ENCODE results near the gene TMEM247. TPM values are rescaled to one million over a fixed set of nuclear protein-coding genes. Genes with fewer than 3 reads are reported as not detected.

The TMEM247 gene
- total RNA-seq, 2 experiments from 2014 or later = not detected

GRCh38 chr2:46504221-46504620 lies 24.9 kb downstream of the TMEM247 start:
- no peaks in the 10 kb centered on the region for H3K9me3 Mint-ChIP-seq
- H3K4me1 ChIP-seq (ENCODE audit: insufficient read depth, low read length) = peaks cover 11% of the 10 kb centered on the region
- peaks cover 10% of the 10 kb centered on the region for H3K4me1 Mint-ChIP-seq (ENCODE audit: low read depth)
- CTCF ChIA-PET = no interaction called here
- no peaks in the 10 kb centered on the region for H3K27me3 ChIP-seq (ENCODE audit: control insufficient read depth in 1 of 2, insufficient read depth in 2 of 2, low read length in 2 of 2)
- H3K36me3 ChIP-seq (ENCODE audit: insufficient read depth, low read length) = no peaks in the 10 kb centered on the region
- no peak for TF ChIP-seq CTCF (IDR thresholded peaks at IDR 0.05)
- POLR2A ChIA-PET = no interaction called here
- intact Hi-C loops (cut with DNase I, micrococcal nuclease) = no loop called here
- H3K9me3 ChIP-seq (ENCODE audit: control insufficient read depth in 1 of 2, insufficient read depth in 1 of 2, low read length in 2 of 2) = no peaks in the 10 kb centered on the region
- ATAC-seq (ENCODE audit: poor library complexity) (no peak), DNase-seq (no peak)
- no peak overlapping the region for H3K4me3 ChIP-seq (ENCODE audit: low read length)
- H3K27ac Mint-ChIP-seq = no peak overlapping the region
- no peak overlapping the region for H3K4me3 Mint-ChIP-seq
- H3K36me3 Mint-ChIP-seq (ENCODE audit: low read depth) = peaks cover 5% of the 10 kb centered on the region
- no peak overlapping the region for H3K27ac ChIP-seq (ENCODE audit: low read depth in 1 of 2, low read length in 2 of 2)
- no peaks in the 10 kb centered on the region for H3K27me3 Mint-ChIP-seq

- Mint-ChIP-seq H3K9me3 (no peaks in the 10 kb centered on the region), H3K4me1 (ENCODE audit: low read depth) (peaks cover 6% of the 10 kb centered on the region), H3K36me3 (ENCODE audit: low read depth) (peaks cover 4% of the 10 kb centered on the region), H3K4me3 (no peak overlapping the region), H3K27me3 (no peaks in the 10 kb centered on the region), H3K27ac (no peak overlapping the region)
- Histone ChIP-seq H3K4me1 (ENCODE audit: insufficient read depth, low read length) (peaks cover 5% of the 10 kb centered on the region), H3K36me3 (ENCODE audit: insufficient read depth, low read length) (no peaks in the 10 kb centered on the region), H3K9me3 (ENCODE audit: control insufficient read depth in 1 of 2, insufficient read depth in 1 of 2, low read length in 2 of 2) (no peaks in the 10 kb centered on the region), H3K27me3 (ENCODE audit: control insufficient read depth in 1 of 2, insufficient read depth in 2 of 2, low read length in 2 of 2) (no peaks in the 10 kb centered on the region), H3K4me3 (ENCODE audit: low read length) (no peak overlapping the region), H3K27ac (ENCODE audit: low read depth in 1 of 2, low read length in 2 of 2) (no peak overlapping the region)
- ChIA-PET POLR2A (no interaction called here), CTCF (no interaction called here)
- intact Hi-C loops (cut with DNase I, micrococcal nuclease) = no loop called here
- no peak for TF ChIP-seq CTCF (IDR thresholded peaks at IDR 0.05)
- no peak for ATAC-seq (ENCODE audit: poor library complexity)
- DNase-seq = no peak
Measured at GRCh38 chr2:46504685-46505471, 25.5 kb downstream of the TMEM247 start.

GRCh38 chr2:46505472-46505783 lies 26.1 kb downstream of the TMEM247 start:
- H3K27ac Mint-ChIP-seq = no peak overlapping the region
- H3K9me3 Mint-ChIP-seq = no peaks in the 10 kb centered on the region
- ChIA-PET POLR2A (no interaction called here), CTCF (no interaction called here)
- H3K27me3 Mint-ChIP-seq = no peaks in the 10 kb centered on the region
- Histone ChIP-seq H3K9me3 (ENCODE audit: control insufficient read depth in 1 of 2, insufficient read depth in 1 of 2, low read length in 2 of 2) (no peaks in the 10 kb centered on the region), H3K4me1 (ENCODE audit: insufficient read depth, low read length) (no peaks in the 10 kb centered on the region), H3K4me3 (ENCODE audit: low read length) (no peak overlapping the region), H3K27me3 (ENCODE audit: control insufficient read depth in 1 of 2, insufficient read depth in 2 of 2, low read length in 2 of 2) (no peaks in the 10 kb centered on the region), H3K36me3 (ENCODE audit: insufficient read depth, low read length) (no peaks in the 10 kb centered on the region), H3K27ac (ENCODE audit: low read depth in 1 of 2, low read length in 2 of 2) (no peak overlapping the region)
- ATAC-seq (ENCODE audit: poor library complexity) (no peak), DNase-seq (no peak)
- H3K4me1 Mint-ChIP-seq (ENCODE audit: low read depth) = peaks cover under 1% of the 10 kb centered on the region
- intact Hi-C loops (cut with DNase I, micrococcal nuclease) = no loop called here
- H3K4me3 Mint-ChIP-seq = no peak overlapping the region
- no peak for TF ChIP-seq CTCF (IDR thresholded peaks at IDR 0.05)
- no peaks in the 10 kb centered on the region for H3K36me3 Mint-ChIP-seq (ENCODE audit: low read depth)

All from CD4-positive, alpha-beta T cell (primary cell).